Activated CD4-positive, alpha-beta T cell treated with anti-CD3 and anti-CD28 coated beads, Interleukin-2, Interleukin-6, amounts not matched to agents 100 ng/mL and 50 ng/mL, durations not matched to agents 16 hours and 8 hours (primary cell): ENCODE measurements around the gene DCTD.
A peak's percentile ranks its signal among the peaks of the same experiment; 100 is the strongest.
"Not testable (repeated sequence)": the region's sequence is repeated elsewhere in the genome, so short reads cannot be mapped to it uniquely, and the experiment has no call there.

Source experiments
- DNase-seq: peaks from one replicate; pipeline ENCODE4 v3.0.0-alpha.2; 2020

DCTD gene

DNA sequence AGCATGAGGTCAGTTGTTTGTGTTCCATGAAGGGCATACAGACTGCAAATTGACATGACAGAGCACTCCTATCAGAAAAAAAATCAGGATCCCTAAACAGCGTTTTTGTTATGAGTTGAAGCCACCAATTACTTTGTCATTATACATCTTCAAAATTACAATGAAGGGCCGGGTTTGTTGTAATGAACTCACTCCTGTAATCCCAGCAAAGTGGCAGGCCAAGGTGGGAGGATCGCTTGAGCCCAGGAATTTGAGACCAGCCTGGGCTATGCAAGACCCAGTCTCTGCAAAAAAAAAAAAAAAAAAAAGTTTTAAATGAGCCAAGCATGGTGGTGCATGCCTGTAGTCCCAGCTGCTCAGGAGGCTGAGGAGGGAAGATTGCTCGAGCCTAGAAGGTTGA is 3.5 kb upstream of the DCTD start:
- DNase-seq = no peak

DNA sequence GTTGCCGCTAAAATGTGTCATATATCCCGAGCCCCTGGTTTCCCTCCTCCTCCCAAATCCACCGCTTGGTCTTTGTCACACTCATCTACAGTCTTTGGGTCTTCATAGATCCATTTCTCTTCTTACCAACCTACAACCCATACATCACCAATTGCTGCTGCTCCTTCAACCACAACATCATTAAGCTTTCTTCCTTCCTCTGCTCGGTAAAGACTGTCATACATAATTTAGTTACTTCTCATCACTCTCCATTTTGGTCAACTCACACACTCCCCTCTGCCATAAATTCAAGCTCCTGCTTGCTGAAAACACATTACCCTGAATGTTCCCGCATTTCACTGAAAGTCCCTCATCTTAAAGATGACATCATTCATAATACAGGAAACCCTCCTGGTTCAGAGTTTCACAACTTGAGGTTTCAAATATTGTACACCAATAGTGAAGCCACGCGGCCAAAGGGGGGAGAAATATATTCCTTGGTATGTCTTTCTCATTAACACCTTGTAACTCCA is 1.7 kb upstream of the DCTD start:
- DNase-seq = peak; percentile 75

DNA sequence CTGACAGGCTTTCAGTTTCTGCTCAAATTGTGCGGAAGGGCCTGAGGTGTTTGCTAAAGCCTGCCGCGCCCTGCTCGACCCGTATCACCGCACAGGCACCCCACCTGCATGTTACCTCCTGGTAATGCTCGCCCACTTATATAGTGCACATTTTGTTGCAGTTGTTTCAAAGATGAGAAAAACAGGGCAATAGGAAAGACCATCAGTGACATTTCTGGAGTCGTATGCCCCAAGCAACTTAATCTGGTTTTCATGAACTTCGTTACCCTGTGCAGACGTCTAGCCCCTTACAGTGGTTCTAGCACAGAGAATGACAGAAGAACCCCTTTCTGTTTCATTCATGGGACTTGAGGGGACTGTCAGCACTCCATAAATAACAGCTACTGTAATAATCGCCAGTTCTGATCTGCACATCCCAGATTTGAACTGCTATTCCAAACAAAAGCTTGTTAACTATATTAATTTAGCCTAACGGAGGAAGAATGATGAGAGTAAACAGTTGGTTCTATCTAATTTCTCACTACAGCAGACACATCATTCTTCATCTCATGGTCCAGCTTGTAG is 940 bp upstream of the DCTD start:
- no peak for DNase-seq

DNA sequence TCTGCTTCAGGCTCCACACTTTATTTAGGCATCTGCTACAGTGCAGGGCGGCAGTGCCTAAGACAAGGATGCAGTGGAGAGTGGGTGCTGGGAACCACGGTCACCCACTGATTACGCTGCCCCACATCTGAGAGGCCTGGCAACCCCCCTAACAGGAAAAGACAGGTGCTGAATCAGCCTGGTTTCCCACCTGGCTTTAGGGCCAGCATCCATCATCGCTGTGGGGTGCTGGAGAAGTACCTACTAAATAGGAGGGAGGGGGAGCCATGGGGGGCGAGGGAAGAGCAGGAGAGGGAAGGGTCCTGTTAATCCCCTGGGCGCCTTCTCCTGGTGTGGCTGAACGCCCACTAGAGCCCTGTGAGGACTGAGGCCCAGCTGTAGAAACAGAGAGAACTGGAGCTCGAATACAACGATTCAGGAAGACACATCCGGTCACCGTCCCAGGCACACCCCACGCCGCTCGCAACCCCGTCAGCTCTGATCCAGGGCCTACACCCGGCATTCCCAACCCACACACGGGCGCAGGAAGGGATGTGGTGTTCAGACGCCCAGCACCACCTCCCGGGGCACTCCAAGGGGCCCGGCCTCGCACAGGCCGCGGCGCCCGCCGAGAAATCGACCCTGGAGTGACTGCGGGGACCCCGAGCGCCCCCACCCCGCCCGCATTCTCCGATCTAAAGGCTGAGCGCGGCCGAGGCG is 554 bp downstream of the DCTD start:
- DNase-seq = peak; percentile 36

DNA sequence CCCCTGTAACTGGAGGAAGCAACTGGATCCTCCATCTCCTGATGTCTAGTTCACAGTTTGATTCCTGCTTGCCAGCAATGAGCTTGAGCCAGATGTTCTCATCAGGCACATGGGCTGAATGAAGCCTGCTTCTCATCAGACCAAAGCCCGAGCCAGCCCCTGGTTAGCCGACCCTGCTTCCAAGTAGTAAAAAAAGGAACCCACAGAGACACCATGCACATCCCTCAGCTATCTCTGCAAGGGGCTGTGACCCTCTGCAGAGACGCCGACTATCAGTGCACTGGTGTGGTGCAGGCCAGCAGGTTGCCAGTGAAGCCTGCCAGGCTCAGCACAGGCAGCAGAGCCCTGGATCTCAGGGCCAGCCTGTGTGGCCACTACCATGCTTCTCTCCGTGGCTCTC is 2.8 kb downstream of the DCTD start:
- DNase-seq = no peak

DNA sequence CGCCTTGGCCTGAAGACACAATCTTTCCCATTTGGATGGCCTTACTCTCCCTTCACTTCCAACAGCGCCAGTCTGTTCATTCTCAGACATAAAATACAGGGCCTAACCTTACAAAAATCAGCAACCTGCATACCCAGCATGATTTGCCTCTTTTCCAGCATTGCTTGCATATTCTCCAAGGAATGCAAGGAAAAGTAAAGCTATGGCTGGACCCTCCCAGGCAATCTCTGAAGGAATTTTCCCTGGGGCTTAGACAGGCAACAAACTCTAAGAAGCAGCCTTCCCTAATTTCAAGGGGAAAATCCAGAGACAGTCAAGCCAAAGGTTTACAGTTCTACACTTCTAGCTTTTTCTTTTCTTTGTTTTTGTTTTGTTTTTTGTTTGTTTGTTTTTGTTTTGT is 3.6 kb downstream of the DCTD start:
- DNase-seq = no peak

DNA sequence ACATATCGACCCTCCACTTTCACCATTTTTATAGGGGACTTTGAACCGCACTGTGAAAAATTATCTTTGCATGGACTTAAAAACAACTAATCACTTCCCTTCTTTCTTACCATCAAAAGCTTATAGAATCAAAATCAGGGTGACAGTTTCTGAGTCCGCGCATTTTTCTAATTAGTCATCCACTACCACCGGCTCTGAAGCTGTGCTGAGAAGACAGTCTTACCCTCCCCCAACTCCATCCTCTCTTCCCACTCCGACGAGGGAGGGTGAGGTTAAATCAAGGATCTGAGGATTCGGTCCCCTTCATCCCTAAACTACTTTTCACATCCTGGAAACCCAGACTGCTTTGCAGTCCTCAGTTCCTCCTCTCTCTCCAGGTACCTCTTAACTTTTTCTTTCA is 4.2 kb downstream of the DCTD start:
- no peak for DNase-seq

DNA sequence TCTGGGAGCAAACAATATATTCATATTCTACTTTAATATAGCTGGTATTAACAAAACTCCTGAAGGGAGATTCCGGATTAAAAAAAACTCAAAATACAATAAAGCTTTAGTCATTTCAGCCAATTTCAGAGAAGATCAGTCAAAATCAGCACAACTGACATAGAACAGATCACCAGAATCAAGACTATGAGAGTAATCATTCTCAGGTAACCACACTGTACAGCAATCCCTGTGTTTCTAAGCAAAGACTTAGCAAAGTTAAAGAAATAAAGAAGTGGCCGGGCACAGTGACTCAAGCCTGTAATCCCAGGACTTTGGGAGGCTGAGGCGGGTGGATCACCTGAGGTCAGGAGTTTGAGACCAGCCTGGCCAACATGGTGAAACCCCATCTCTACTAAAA is 9.1 kb downstream of the DCTD start:
- DNase-seq = no peak

DNA sequence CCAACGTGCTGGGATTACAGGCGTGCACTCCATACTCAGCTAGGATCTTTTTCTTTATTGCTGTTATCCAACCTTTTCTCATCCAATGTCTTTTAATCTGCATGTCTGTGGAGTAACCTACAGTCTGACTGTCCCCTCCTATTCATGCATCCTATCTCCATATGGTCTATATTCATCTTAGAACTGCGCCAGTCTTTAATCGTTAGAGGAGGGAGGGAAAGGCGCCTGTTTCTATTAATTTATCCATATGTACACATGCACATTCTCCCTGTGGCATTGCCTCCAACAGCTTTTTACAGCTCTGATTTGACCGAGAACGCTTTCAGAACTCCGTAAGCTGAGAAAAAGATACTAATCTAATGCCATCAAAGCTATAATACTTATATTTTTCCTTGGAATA is 9.8 kb downstream of the DCTD start:
- DNase-seq = no peak

DNA sequence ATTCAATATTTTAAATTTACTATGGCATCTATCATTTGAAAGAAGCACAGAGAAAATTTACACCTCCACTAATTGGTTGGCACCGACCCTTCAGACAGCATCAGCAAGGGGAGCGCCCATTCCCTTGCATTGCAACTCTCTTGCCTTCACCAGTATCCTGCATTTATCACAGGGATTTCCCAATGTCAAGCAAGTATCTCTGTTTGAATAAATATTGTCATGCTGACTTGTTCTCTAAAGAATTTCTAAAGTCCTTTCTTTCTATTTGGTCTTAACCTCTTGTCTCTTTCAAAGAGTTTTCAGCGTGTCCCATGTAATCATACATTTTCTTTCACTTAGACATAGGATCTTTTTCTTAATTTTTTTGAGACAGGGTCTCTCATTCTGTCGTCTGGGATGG is 10.4 kb downstream of the DCTD start:
- DNase-seq = no peak

DNA sequence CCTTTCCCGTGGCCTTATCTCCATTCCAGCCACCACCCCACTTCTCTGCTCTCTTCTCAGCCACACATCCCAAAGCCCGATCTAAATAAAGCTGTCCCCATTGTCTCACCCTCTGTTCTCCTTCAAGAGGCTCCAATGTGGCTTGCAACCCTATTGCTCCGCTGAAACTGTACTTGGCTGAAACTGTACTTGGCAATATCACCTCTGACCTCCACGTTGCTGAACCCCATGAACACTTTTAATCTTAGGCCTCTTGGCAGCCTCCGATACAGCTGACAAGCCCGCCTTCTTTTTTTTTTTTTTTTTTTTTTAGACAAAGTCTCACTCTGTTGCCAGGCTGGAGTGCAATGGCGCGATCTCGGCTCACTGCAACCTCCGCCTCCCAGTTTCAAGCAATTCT is 12.1 kb downstream of the DCTD start:
- DNase-seq = no peak

DNA sequence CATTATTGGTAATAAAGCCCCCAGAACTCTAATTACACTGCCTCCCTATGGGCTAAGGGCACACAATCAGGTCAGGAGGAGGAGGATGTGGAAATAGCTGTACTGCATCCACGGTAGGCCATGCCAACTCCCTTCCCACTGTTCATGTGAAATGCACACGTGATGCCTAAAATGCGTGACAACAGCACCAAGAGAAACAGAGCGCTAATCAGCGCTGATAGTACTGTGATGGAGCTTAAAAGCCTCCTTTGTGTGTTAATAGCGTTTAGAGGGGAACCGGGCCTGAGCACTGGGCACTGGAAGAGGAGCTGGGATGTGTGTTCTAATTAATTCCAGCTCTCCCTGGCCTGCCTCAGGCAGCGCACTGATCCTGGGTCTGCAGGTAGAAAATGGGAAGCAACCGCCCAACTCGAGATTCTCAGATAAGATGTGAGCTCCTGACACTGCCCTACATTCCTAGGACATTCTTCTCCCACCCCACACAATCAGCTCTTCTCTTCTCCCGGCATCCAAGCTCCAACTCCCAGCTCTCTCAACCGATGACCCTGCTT is 12.9 kb downstream of the DCTD start:
- DNase-seq = no peak

DNA sequence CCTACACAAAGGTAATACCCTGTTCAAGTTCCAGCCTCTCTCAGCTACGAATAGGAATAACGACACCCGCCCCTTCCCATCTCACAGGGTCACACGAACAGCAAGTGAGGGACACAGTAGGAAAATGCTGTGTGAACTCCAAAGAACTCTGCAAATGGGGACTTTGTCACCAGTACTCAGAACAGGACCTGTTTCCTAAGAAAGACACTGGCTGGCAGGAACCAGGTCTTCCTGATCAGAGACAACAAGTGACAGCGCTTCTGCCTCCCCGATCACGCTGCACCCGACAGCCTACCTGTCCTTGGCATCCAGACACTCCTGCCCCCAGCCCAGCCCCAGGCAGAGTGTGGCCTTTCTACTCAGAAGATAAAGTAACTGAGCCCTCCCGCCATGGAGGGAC is 14.2 kb downstream of the DCTD start:
- DNase-seq = no peak

DNA sequence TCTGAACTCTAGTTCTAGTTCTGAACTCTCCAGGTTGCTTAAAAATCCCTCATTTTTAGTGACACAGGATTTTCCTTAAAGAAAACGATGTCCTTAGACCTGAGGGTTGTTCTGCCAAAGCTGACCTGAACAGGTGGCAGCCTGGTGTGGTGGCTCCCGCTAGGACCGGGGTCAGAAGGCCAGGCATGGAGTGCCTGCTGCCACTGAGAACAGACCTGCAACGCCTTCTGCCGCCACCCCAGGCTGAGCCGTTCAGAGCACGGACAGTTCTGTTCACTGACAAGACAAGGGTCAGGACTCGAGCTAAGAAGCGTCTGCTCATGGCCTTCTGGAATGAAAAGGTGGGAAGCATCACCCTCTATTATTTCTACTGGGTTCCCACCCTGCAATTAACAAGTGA is 15.8 kb downstream of the DCTD start:
- no peak for DNase-seq

DNA sequence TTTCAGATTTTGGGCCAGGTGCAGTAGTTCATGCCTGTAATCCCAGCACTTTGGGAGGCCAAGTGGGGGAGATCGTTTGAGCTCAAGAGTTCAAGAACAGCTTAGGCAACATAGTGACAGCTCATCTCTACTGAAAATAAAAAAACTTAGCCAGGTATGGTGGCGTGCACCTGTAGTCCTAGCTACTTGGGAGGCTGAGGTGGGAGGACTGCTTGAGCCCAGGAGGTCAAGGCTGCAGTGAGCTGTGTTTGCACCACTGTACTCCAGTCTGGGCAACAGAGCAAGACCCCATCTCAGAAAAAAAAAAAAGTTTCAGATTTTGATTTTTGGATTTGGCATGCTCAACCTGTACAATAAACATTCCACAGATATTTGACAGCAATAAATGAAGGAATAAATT is 17.2 kb downstream of the DCTD start:
- not testable (repeated sequence) for DNase-seq

DNA sequence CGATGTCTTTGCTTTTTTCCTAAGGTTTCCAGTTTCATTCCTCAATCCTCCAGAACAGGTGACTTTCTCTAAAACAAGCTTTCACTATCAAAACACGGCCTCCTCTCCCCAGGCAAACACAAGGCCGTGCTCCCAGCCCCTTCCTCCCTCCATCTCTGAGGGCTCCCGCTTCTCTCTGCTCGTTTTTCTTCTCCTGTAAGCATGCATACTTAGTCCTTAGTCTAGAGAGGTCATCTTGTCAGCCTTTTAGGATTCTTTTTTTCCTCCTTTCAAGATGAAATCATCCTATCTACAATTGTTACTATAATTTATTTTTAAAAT is 18.7 kb downstream of the DCTD start:
- DNase-seq = no peak

DNA sequence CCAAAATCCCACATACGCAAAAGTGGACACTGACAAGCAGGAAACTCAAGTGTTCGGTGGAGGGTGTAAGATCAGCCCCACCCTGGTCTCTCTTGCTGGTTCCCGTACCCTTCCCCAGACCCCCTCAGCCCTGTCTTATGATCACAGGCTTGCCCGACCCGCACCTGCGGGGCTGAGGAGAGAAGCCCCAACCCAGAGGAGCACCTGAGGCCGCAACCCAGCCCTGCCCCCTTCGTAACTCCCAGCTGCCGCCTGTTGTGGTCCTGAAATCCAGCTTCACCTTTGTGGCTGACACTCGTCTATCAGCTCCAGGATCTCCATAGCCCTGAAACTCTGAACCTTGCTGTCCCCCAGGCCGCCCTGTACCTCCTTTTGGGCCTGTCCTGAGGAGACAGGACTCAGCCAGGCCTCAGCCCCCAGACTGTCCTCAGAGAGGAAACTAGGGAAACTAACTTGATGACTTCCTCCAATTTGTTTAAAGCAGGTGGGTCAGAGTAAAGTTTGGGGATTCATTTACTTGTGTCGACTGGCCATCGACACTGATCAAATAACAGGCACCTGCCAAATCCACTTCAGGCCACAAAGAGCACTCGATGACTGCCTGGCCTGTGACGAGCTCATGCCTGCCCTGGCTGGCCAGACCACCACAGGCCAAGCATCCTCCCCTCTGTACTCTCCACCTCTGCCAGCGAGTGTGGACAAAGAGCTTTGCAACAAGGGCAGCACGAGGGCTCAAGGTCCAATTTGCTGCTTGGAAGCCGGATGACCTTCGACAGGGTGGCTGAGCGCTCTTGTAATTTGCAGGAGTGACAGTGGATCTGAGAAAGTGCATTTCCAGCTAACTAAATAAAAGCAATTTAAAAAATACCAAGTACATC is 19.3 kb downstream of the DCTD start:
- no peak for DNase-seq

DNA sequence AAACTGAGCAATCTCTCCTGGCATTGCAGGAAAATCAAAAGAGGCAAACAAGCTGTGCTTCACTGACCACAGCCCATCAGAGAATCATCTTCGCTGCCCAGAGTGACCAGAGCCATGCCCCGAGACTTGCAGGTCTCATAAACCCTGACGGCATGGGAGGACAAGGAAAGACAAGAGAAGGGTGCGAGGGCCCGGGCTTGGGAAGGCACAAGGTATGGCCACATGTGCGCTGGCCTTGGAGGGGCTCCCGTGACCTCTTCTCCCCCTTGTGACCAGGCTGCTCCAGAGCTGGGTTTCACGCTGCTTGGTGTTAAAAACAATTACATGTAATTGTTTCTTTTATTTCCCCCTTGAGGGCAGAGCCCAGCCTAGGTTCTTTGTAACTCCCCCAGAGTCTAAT is 20.8 kb downstream of the DCTD start:
- DNase-seq = no peak

DNA sequence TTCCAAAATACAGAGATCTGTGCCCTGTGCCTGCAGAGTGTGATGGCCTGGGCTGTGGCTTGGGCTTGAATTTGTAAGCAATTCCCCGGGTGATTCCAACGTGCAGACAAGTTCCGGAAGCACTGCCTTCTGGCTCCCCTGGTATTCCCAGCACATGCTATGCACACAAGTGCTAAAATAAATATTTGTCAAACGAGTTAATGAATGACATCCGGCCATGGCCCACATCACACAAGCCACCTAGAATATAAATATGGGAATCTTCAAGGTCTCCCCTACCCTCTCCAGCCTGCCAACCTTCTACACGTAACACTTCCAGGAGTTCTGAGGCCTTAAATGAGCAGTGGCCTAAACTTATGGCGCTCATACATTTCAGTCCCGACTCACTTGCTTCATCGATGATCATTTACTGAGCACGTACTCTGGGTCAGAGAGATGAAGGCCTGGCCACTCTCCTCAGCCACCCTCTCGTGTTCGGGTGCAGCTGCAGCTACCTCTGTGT is 21.3 kb downstream of the DCTD start:
- DNase-seq = no peak

DNA sequence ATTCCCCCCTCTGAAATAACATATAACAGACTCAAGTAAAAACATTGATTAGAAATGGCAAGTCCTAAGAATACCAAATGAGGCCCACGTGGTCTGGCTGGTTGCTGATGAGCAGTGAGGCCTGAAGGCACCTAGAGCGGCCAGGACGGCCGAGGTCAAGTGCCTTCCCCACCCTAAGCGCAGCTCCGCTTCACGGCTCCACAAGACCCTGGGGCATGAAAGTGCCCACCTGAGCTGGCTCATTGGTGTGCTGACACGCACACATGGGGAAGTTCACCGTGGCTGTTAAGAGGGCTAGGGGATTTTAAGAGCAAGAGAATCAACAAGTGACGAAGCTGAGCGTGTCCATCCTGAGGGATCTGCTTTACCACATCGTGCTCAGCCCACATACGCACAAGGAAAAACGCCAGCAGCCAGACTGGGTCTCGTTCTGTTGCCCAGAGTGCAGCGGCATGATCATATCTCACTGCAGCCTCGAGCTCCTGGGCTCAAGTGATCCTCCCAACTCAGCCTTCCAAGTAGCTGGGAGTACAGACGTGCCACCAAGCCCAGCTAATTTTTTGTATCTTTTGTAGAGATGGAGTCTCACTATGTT is 22.4 kb downstream of the DCTD start:
- DNase-seq = no peak

DNA sequence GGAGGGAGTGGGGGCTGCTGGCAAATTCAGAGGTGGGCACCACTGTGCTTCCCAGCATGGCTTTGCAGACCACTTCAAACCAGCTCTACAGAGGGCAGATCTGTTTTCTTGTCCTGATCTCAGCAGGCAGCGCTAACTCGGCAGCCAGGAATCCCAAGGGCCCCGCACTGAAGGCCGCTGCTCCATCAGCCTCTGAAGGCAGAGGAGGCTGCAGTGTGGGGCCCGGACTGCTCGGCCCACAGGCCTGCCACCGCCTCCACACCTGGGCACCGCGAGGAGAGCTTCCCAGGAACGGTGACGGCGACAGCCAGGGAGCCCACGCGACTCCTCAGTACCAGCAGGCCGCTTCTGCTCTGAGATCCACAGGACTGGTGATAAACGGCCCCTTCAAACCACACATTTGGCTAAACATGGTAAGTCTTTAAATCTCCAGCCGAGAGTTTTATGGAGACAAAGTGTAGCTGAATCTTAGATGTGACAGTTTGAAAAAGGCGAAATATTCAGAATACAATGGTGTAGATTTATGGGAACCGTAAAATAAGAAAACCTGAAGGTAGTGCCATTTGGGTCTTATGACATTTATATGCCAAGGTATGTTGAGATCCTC is 23.6 kb downstream of the DCTD start:
- DNase-seq = no peak

DNA sequence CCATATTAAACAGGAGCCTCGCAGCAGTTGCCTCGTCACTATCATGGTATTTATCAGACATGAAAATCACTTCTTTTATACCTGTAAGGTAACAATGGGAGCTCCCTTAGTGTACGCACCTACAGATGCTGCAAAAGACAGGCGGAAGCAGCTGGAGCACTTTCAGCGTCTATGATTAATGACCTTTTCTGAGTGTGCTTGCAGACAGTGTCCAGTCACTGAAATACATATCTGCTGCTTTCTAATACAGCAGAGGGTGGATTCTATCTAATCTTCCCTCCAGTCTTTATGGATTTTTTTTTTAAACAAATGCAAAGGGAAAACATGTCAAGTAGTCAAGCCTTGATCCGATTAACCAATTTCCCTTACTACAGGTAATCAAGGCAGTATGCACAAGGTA is 24.1 kb downstream of the DCTD start:
- no peak for DNase-seq

DNA sequence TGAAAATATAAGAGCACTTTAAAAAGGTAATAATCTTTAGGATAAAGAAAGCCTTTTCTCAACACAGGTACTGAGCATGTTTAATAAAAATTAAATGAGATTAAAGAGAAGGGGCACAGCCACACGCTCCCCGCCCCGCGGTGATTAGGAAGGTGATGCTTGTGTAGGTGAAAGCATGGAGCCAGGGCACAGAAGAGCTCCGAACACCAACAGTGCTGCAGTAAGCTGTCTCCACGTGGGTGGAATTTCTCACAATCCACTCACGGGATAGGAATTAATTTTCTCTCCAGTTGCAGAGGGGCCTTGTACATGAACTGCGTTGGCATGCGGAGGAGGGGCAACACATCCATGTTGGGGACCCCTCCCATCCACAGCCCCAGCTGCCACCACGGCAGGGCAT is 27.0 kb downstream of the DCTD start:
- DNase-seq = no peak
